HG02678 (cell line): ENCODE results near the gene ALMS1.
"Not testable (repeated sequence)": the region's sequence is repeated elsewhere in the genome, so short reads cannot be mapped to it uniquely, and the experiment has no call there.

Experiments used
- ATAC-seq: cut with Tn5 transposase; IDR thresholded peaks from one replicate; pipeline ENCODE4 v1.9.1; 2021; ENCODE audit warnings: mild to moderate bottlenecking, moderate library complexity; ENCODE audit not compliant: unreplicated experiment

The ALMS1 gene

DNA sequence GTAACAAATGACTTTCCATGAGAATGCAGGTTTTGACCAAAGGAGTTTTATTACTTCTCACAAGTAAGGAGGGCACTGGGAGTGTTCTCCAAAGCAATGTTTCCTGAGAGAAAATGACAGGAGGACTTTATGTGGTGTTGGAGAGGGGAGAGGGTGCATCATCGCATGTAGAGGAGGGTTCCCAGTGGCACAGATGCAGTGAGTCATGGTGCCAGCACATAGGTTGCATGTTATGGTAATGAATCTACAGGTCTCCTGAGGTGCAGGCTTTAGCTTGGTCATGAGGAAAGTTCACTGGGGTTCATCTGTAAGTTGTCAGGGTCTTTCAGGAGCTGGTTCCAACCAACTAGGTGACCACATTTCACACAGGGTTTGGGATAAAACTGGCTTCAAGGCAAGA, 226.2 kb downstream of the ALMS1 start:
- no peak for ATAC-seq

DNA sequence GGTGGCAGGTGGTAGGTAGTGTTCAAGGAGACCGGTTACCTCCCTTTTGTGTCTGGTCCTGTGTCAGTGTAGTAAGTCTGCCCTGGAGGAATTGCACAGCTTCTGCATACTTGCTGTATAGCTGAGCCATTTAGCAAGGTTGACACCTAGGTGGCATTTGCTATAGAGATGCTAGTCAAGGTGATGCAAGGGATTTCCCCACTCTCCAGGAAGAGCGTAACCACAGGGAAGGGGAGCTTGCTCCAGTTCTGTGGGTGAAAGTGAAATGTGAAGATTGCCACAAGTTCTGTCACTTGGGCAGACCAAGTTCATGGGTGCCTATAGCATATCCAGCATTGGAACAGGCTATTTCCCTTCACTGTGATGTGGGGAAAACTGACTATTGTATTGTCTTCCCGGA, 228.5 kb downstream of the ALMS1 start:
- ATAC-seq = no peak

DNA sequence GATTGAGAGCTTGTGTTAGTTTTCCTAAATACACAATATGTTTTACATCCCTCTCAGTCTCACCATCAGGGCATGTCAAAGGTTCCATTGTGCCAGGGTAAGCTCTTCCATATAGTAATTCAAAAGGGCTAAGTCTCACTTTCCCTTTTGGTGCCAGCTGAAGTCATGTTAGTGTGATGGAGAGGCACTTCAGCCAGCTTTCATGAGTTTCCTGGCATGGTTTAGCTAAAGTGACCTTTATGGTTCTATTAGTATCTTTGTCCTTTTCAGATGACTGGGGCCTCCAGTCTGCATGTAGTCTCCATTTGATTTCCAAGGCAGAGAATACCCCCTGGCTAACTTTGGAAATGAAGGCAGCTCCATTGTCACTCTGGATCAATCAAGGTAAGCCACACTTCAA, 229.4 kb downstream of the ALMS1 start:
- ATAC-seq = no peak

DNA sequence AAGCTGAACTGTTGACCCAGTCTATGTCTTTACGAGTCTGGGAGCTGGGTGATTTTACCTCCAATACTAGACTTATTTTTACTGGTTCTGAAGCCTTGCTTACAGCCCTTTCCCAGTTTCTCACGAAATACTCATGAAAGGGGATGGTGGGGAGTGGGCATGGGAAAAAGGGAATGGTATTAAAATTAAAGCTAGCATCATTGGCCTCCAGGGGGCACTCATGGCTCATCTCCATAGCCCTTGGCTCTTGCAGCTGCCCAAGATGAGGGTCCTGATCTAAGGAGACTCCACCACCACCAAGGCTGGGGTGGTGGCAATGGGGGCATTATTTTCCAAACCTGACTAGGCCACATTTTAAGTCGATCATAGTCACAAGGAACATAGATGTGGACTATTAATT, 234.3 kb downstream of the ALMS1 start:
- not testable (repeated sequence) for ATAC-seq

DNA sequence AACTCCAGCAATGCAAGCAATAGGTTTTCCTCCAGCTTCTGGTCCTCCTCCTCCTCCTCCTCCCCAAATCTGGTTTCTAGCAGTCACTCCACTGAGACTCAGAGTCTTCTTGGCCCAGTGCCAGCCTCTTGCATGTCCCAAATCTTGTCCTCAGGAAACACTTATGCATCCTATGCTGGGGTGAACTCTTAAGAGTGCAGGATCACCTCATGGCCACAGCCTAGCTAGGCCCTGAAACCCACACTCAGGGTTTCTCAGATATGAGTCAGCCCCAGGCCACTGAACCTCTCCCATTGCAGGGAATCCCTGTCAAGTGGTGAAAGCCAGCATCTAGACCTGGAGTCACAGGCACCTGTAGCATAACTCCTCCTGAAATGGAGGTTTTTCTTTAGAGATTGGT, 238.4 kb downstream of the ALMS1 start:
- ATAC-seq = not testable (repeated sequence)

DNA sequence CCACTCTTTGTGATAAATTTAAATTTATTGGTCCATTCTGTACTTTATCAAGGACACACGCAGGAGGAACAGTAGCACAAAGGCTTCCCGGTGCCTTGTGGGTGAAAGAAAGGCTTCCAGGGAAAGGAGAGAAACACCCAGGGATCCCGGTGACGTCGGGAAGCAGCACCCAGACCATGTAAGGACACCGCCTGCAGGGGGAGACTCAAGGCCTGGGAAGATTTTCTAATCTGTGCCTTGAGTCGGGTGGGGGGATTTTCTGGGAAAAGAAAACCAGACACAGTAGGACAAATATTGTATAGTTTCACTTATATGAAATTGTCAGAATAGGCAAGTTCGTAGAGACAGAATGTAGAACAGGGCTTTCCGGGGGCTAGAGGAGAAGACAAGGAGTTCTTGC, 239.0 kb downstream of the ALMS1 start:
- not testable (repeated sequence) for ATAC-seq

DNA sequence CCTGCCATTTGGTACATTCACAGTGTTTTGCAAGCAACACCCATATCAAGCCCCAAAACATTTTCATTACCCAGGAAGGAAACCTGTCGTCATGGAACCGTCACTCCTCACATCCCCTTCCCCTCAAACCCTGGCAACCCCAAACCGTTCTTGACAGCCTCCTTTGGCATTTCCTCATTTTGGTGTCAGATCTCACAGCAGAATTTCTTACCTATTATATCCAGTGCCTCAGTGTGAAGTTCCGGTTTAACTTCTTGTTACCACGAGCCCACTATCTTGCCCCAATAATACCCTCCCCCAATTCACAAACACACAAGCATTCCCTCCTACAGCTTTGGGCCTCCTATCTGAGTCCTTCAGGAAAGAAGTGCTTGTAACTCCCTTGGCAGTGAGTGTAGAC, 240.6 kb downstream of the ALMS1 start:
- ATAC-seq = not testable (repeated sequence)

DNA sequence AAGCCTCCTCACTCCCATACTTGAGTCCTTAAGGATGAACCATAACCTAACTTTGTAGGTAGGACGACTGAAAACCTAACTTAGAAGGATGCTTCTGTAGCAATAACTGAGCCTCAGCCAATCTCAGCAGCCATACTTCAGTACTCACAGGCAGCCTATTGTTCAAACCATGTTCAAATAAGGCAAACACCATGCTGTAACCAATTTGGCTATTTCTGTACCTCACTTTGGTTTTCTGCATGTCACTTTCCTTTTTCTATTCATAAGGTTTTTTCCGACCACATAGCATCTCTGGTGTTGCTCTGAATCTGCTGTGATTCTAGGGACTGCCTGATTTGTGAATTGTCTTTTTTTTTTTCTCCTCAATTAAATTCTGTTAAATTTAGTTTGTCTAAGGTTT, 242.9 kb downstream of the ALMS1 start:
- ATAC-seq = peak; percentile 45

DNA sequence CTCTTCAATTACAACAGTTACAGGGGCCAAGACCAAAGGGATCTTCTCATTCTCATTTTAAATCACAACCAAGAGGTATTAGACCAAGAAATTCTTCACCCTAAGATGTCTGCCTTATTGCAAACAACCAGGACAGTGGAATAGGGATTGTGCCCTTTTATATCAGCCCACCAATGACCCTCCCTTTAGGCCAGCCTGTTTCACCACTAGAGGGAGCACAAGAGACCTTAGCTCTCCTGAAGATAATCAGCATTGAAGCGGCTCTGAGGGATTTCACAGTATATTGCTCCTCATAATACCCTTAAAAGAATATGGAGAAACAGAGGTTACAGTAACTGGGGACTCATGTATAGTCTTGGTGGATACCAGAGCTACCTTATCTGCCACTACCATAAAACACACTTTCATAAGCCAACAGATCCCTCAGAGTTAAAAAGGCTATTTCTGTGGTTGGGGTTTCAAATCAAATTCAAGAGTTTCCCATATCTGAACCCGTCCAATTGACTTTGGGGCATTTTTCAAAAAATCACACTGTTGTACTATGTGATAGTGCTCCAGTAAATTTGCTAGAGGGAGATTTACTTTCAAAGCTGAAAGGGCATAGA, 245.1 kb downstream of the ALMS1 start:
- ATAC-seq = peak; percentile 62

DNA sequence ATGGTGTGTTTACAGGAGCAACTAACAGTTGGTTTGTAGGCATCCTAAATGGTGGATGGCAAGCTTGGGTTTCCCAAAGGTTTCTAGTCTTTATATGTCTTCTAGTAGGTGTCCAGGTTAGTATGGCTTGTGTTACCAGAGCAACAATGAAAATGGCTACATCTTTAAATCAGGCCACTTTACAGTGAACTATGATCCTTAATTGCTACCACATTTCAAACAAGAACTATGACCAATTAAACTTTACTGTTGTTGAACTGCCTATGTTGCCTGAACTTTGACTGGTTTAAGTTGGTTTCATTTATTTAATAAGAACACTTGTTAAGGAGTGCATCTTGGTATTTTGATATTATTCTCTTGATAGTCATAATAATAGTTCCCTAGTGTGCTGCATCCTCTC, 251.3 kb downstream of the ALMS1 start:
- not testable (repeated sequence) for ATAC-seq

DNA sequence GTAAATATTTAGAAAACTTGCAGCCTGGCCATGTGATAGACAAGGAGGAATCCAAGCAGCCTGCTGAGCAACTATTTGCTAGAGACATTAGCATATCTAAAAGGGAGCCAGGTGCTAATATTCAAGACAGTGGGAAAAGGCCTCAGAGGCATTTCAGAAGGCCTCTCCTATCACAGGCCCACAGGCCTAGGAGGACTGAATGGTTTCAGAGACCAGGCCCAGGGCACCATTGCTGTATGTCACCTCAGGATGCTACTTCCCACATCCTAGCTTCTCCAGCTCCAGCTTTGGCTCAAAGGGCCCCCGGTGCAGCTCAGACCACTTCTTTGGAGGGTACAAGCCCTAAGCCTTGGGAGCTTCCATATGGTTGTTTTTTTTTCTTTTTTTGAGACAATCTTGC, 252.8 kb downstream of the ALMS1 start:
- ATAC-seq = no peak

DNA sequence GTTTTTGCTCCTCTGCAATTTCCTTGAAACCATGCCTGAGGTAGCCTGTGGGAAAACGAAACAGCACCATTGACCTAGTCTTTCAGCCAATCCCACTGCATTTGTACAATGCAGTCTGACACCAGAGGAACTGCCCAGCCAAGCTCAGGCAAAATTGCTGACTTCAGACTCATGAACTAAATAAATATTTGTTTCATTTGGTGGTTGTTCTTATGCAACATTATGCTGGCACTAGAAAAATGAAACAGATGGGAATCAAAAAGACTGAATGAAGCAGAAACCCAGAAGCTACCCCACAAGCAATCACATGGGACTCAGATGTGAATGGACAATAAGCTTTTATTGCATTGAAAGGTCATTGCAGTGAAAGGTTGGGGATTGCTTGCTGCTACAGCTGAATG, 254.9 kb downstream of the ALMS1 start:
- ATAC-seq = no peak

DNA sequence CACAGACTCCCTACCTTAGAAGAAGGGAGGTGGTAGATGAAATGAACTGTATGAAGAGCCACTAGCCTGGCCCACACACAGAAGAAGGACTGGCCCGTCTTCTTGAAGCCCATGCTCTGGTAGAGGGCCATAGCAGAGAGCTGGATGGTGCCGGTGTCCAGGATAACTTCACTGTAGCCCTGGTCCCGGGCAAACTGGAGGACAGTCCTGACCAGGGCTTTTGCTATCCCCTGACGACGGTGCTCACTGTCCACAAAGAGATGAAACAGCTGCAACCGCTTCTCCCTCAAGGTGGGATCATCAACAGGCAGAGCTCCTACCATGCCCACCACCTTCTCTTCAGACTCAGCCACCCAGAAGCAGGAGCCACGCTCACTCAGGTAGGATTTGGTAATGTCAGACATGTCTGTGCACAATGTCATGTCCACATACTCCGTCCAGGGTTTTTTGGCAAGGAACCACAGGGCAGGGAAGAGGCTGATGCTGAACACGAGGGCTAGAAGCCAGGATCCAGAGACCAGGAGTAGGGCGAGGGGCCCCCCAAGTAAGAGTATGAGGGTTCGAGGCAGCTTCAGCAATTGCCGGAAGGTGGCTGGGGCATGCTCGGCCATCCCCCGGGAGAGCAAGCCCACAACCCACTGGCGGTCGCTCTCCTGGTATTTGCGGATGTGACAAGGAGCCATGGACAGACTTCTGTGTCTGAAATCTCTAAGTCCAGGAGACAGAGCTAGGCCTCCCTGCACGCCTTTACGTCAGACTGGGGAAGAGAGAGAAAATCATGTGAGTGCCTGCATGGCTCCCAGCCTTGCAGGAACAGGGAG, 255.5 kb downstream of the ALMS1 start:
- ATAC-seq = no peak

DNA sequence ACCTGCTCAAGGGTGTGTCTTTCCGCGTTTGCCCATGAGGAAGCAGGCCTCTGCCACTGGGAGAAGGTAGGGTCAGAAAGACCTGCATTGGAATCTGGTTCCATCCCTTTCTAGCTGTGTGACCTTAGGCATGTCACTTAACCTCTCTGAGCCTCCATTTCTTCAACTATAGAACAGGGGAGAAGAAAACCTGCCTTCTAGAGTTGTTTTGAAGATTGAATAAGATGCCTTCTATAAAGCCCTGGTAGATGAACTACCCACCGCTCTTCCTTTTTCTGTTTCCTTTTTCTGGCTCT, 256.1 kb downstream of the ALMS1 start:
- ATAC-seq = no peak

DNA sequence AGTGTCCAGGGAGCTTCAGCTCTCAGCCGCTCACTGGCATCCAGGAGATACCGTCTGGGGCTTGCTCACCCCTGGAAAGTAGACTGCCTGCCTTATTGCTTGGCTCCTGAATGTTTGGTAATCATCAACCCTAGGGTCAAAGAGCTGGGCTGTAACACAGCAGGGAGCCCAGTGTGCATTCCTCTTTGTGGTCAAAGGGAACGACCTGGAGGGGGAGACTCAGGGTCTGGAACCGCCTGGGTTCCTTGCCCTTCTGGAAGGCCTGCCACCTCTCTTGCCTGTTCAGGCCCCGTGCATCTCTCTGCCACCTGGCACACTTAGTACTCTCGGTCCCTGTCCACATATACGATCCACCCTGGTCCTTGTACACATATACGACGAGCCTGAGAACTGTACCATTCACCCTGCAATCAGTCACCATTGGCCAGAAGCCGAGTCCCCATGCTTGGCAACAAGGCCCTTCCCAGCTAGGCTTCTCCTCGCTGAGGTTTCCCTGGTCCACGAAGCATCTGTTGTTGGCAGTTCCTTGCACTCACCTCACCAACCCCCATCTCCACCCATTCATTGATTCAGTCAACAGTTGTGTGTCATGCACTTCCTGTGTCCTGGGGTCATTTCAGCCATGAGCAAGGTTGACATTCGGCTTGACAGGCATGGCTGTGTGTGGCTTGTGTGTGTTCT, 256.8 kb downstream of the ALMS1 start, which contains the start of gene NAT8:
Gene NAT8, minus strand, starts transcription at position 85 of the 681 bp plus-strand sequence. CDS start 794 bp downstream, outside the sequence.
- ATAC-seq = no peak

DNA sequence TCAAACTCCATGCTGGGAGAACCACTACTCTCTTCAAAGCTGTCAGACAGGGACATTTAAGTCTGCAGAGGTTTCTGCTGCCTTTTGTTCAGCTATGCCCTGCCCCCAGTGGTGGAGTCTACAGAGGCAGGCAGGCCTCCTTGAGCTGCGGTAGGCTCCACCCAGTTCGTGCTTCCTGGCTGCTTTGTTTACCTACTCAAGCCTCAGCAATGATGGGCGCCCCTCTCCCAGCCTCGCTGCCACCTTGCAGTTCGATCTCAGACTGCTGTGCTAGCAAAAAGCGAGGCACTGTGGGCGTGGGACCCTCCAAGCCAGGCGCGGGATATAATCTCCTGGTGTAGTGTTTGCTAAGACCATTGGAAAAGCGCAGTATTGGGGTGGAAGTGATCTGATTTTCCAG, 262.1 kb downstream of the ALMS1 start:
- ATAC-seq = not testable (repeated sequence)

DNA sequence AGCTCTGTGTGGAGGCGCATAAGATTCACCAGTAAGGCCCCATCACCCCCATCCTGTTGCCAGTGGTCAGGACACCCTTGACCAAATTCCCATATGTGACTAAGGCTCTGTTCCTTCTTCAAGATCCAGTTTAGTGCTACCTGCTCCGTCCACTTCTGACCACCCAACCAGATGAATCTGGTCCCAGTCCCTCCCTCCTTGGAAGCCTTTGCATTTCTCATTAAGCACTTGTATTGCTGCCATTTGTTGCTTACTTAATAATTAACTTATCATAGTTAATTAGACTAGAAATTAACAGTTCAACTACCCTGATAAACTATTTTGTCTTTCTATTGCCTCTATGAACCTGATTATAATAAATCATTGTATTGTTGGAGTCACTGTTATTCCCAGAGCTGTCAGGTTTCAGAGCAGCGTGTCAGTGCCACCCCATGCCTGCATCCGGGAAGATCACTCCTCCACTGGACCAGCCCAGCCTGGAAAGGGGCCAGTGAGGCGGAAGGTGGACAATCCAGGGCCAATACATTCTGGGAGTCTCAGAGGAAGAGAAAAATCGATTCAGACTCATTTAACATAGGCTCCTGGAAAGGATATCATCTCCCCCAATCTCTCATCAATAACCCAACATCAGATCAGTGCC, 266.1 kb downstream of the ALMS1 start:
- no peak for ATAC-seq

DNA sequence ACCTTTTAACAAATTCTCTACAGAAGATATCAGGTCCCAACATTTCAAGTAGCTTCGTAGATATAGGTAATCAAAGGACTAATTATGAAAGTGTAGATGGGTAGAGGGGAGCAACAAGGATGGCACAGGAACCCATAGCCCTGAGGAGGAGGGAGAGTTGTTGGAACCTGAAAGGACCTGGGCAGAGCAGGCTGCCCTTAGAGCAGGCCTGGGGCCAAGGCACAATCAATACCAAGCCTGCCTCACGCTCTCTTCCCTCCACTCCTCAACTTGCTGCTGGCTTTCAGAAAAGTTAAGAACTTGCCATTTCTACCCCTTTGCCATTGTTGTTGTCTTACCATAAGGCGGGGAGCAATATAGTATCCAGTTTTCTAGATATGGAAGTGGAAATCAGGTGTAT, 266.7 kb downstream of the ALMS1 start:
- no peak for ATAC-seq

DNA sequence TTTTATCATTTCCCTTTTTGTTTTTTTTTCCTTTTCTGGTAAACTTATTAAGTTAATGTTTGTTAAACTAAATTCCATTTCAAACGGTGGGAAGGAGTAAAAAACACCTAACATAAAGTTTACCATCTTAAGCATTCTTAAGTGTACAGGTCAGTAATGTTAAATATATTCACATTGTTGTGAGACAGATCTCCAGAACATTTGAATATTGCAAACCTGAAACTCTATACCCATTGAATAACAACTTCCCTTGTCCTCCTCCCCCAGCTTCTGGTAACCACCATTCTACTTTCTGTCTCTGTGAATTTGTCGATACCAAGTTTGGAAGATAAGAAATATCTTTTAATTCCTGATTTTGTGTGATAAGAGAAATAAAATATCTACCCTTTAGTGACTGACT, 268.5 kb downstream of the ALMS1 start:
- ATAC-seq = no peak
